ENCODE data around the gene KRT76. TPM values are rescaled to one million over a fixed set of nuclear protein-coding genes. Genes with fewer than 3 reads are reported as not detected.

KRT76 gene
- total RNA-seq, 6 experiments from 2014 or later = not detected

- no peaks in the 10 kb centered on the region for H3K36me3 Mint-ChIP-seq (ENCODE audit: low read depth)
- peak; percentile 68 for DNase-seq
- peaks cover 48% of the 10 kb centered on the region for H3K4me1 Mint-ChIP-seq (ENCODE audit: low read depth)
- H3K27ac Mint-ChIP-seq = no peak overlapping the region
- no peak overlapping the region for H3K4me3 Mint-ChIP-seq
- H3K9me3 Mint-ChIP-seq = no peaks in the 10 kb centered on the region
- H3K27me3 Mint-ChIP-seq (ENCODE audit: insufficient read depth) = peaks cover 18% of the 10 kb centered on the region
- TF ChIP-seq CTCF (IDR thresholded peaks at IDR 0.05) = no peak
Measured at GRCh38 chr12:52794479-52795331, 17.6 kb upstream of the KRT76 start.

GRCh38 chr12:52792185-52793029 is 15.3 kb upstream of the KRT76 start:
- Mint-ChIP-seq H3K27ac (no peak overlapping the region), H3K27me3 (ENCODE audit: insufficient read depth) (peaks cover 37% of the 10 kb centered on the region), H3K4me3 (no peak overlapping the region), H3K36me3 (ENCODE audit: low read depth) (no peaks in the 10 kb centered on the region), H3K9me3 (no peaks in the 10 kb centered on the region), H3K4me1 (ENCODE audit: low read depth) (peaks cover 25% of the 10 kb centered on the region)
- TF ChIP-seq CTCF (IDR thresholded peaks at IDR 0.05) = no peak
- no peak for DNase-seq

- DNase-seq = no peak
- H3K27me3 Mint-ChIP-seq (ENCODE audit: insufficient read depth) = peaks cover 41% of the 10 kb centered on the region
Measured at GRCh38 chr12:52791271-52792184, 14.4 kb upstream of the KRT76 start.

GRCh38 chr12:52790427-52791270 is 13.5 kb upstream of the KRT76 start:
- Mint-ChIP-seq H3K27me3 (ENCODE audit: insufficient read depth) (peaks cover 41% of the 10 kb centered on the region), H3K4me3 (no peak overlapping the region)

More at GRCh38 chr12:52791271-52792184, 14.4 kb upstream of the KRT76 start:
- no peak overlapping the region for H3K27ac Mint-ChIP-seq
- H3K4me3 Mint-ChIP-seq = no peak overlapping the region
- no peaks in the 10 kb centered on the region for H3K9me3 Mint-ChIP-seq
- TF ChIP-seq CTCF (IDR thresholded peaks at IDR 0.05) = no peak
- H3K36me3 Mint-ChIP-seq (ENCODE audit: low read depth) = no peaks in the 10 kb centered on the region
- H3K4me1 Mint-ChIP-seq (ENCODE audit: low read depth) = peaks cover 16% of the 10 kb centered on the region

More at GRCh38 chr12:52790427-52791270, 13.5 kb upstream of the KRT76 start:
- Mint-ChIP-seq H3K9me3 (no peaks in the 10 kb centered on the region), H3K4me1 (ENCODE audit: low read depth) (peaks cover 15% of the 10 kb centered on the region), H3K36me3 (ENCODE audit: low read depth) (no peaks in the 10 kb centered on the region; the same call in 1 of the 2 replicates), H3K27ac (no peak overlapping the region)
- no peak for DNase-seq
- no peak for TF ChIP-seq CTCF (IDR thresholded peaks at IDR 0.05)
